Adrenal gland (tissue), 12 donors: ENCODE results near the gene PDGFRB. TPM values are rescaled to one million over a fixed set of nuclear protein-coding genes. Genes with fewer than 3 reads are reported as not detected.

Experiments used
- DNase-seq, 7 donors: peaks; one replicate each; pipeline ENCODE4 v3.0.0-alpha.2; 2019 to 2020
- H3K27ac ChIP-seq, 5 donors: fragments of 200-600 bp; sonication (generic) in 4 of 5; 1 replicate in 3 of 5; 2 replicates in 2 of 5; pipeline versions ENCODE4 v1.5.1 to v1.8.0; 2016 to 2020; ENCODE audit warnings: mild to moderate bottlenecking in 1 of 5
- H3K27me3 ChIP-seq: fragments of 200-600 bp; 2 replicates; pipeline ENCODE4 v1.8.0; 2021
- H3K36me3 ChIP-seq, 2 donors: fragments of 200-600 bp; replicated peaks in 1 of 2; 1 replicate in 1 of 2; 2 replicates in 1 of 2; pipeline versions ENCODE4 v1.5.1 to v1.8.0; 2018 to 2022
- H3K4me1 ChIP-seq, 2 donors: fragments of 200-600 bp; replicated peaks in 1 of 2; 1 replicate in 1 of 2; 2 replicates in 1 of 2; pipeline versions ENCODE4 v1.5.1 to v1.8.0; 2018 to 2021
- H3K4me3 ChIP-seq, 4 donors: fragments of 200-600 bp; sonication (generic) in 3 of 4; one replicate each; pipeline ENCODE4 v1.5.1; 2016 to 2018
- H3K9me3 ChIP-seq, 3 donors: fragments of 200-600 bp; sonication (generic) in 1 of 3; replicated peaks in 1 of 3; 1 replicate in 2 of 3; 2 replicates in 1 of 3; pipeline versions ENCODE4 v1.5.1 to v1.8.0; 2016 to 2021
- CTCF ChIP-seq, 6 experiments: fragments of 450-650 bp in 4 of 6; fragments of 200-600 bp in 2 of 6; sonication (generic) in 1 of 6; IDR thresholded peaks; 1 replicate in 5 of 6; 2 replicates in 1 of 6; pipeline versions ENCODE4 v1.5.1 to v1.8.0; 2016 to 2021; ENCODE audit warnings: antibody characterized with exemption in 6 of 6, mild to moderate bottlenecking in 2 of 6, moderate library complexity in 1 of 6
- POLR2A ChIP-seq, 2 donors: fragments of 450-650 bp; IDR thresholded peaks; one replicate each; pipeline ENCODE4 v1.6.1; 2017; ENCODE audit warnings: antibody characterized with exemption in 2 of 2, mild to moderate bottlenecking in 2 of 2, moderate library complexity in 1 of 2
- WGBS, 4 donors: extraction: QIAGEN DNeasy Blood & Tissue Kit in 2 of 4; methylation state at CpG; one replicate each; pipeline versions ENCODE4 v1.1.5 to v1.1.7; 2013 to 2017; 5-methylcytosine and 5-hydroxymethylcytosine counted together
- intact Hi-C, 2 donors: fragments of 100-400 bp; cut with DNase I; formaldehyde crosslinking; loops; one replicate each; pipeline versions ENCODE4 v1.14.1 to v1.15.0; 2022 to 2023
- polyA plus RNA-seq, 3 donors: library from polyadenylated mRNA; stranded (reverse); fragments of 200-250 nt in 2 of 3; fragments of 350-450 nt in 1 of 3; fragmentation: Illumina TruSeq in 1 of 3; extraction: RNeasy Lipid Tissue Mini Kit (QIAGEN cat#74804) in 1 of 3; gene quantifications; one replicate each; pipeline ENCODE4 v1.2.3, GENCODE V29; 2013 to 2014
- total RNA-seq, 9 donors: library from RNA; depleted of rRNA in 4 of 9; stranded (reverse); fragments of >200 nt in 4 of 9; fragments of 120-200 nt in 1 of 9; fragmentation: NEBNext Ultra II Directional in 1 of 9; extraction: Animal tissue kit (Norgen Biotek cat#: 25700) in 1 of 9; gene quantifications; one replicate each; pipeline versions ENCODE4 v1.1.0 to v1.2.4, GENCODE V29; 2013 to 2023
- donor health status: healthy with polysubstance abuse.
- donor health status: Bipolar disorder and iron deficiency.
- donor health status: DM: yes; HTN: yes; CAD: no.
- donor health status: DM: no; HTN: no; CAD: no.
- donor health status: DM: no; HTN: no; CAD: no.
- donor health status: DM: yes; HTN: yes; CAD: no.

The PDGFRB gene
- total and polyA plus RNA-seq, 12 donors, result 21.3 to 188 (median 73.1) TPM

GRCh38 chr5:150113047-150113744 lies 42.4 kb downstream of the PDGFRB start:
- peak in 2 of 7 donors; percentile 18 to 47 for DNase-seq
- peak overlapping the region in 2 of 5 donors; percentile 34 to 70 for H3K27ac ChIP-seq
- H3K9me3 ChIP-seq, result no peaks in the 10 kb centered on the region
- H3K4me1 ChIP-seq, result peaks cover 0 to 15% of the 10 kb centered on the region in 2 donors
- intact Hi-C loops, result no loop called here
- H3K36me3 ChIP-seq, result no peaks in the 10 kb centered on the region
- TF ChIP-seq POLR2A (IDR thresholded peaks at IDR 0.05), result no peak
- no peak for TF ChIP-seq CTCF (IDR thresholded peaks at IDR 0.05)
- no peaks in the 10 kb centered on the region for H3K27me3 ChIP-seq
- WGBS, 4 donors, result 46 to 63% (median 55%) methylated on average over 9 to 18 of the region's 18 CpGs
- no peak overlapping the region for H3K4me3 ChIP-seq

- WGBS, 4 donors, result 60 to 78% (median 64%) methylated on average over 3 to 6 of the region's 6 CpGs
- Histone ChIP-seq H3K36me3 (no peaks in the 10 kb centered on the region), H3K4me1 (peaks cover 0 to 19% of the 10 kb centered on the region in 2 donors), H3K9me3 (no peaks in the 10 kb centered on the region), H3K27me3 (no peaks in the 10 kb centered on the region), H3K27ac (peak overlapping the region in 2 of 5 donors; percentile 34 to 70), H3K4me3 (no peak overlapping the region)
- intact Hi-C loops, result no loop called here
- peak in 5 of 7 donors; percentile 29 to 62 (median 42) for DNase-seq
- TF ChIP-seq CTCF (IDR thresholded peaks at IDR 0.05) (no peak), POLR2A (IDR thresholded peaks at IDR 0.05) (no peak)
These were observed 43.2 kb downstream of the PDGFRB start for GRCh38 chr5:150112201-150113046.

GRCh38 chr5:150111122-150111521 lies 44.5 kb downstream of the PDGFRB start:
- TF ChIP-seq POLR2A (IDR thresholded peaks at IDR 0.05), result no peak
- no peak for TF ChIP-seq CTCF (IDR thresholded peaks at IDR 0.05)
- H3K4me3 ChIP-seq, result no peak overlapping the region
- no peaks in the 10 kb centered on the region for H3K9me3 ChIP-seq
- no peaks in the 10 kb centered on the region for H3K27me3 ChIP-seq
- H3K4me1 ChIP-seq, result peaks cover 0 to 23% of the 10 kb centered on the region in 2 donors
- WGBS, 4 donors, result 69 to 77% (median 75%) methylated on average over 8 of the region's 8 CpGs
- no peaks in the 10 kb centered on the region for H3K36me3 ChIP-seq
- DNase-seq, result peak in 1 of 7 donors; percentile 23
- intact Hi-C loops, result no loop called here
- H3K27ac ChIP-seq, result no peak overlapping the region

- peak in 1 of 7 donors; percentile 36 for DNase-seq
- TF ChIP-seq CTCF (IDR thresholded peaks at IDR 0.05), result no peak
- no peak for TF ChIP-seq POLR2A (IDR thresholded peaks at IDR 0.05)
- no peak overlapping the region for H3K4me3 ChIP-seq
- peaks cover 0 to 23% of the 10 kb centered on the region in 2 donors for H3K4me1 ChIP-seq
- no peak overlapping the region for H3K27ac ChIP-seq
- H3K36me3 ChIP-seq, result no peaks in the 10 kb centered on the region
- no peaks in the 10 kb centered on the region for H3K27me3 ChIP-seq
- WGBS, 4 donors, result 65 to 78% (median 69%) methylated on average over 4 of the region's 4 CpGs
- H3K9me3 ChIP-seq, result no peaks in the 10 kb centered on the region
- intact Hi-C loops, result loop anchor here in 1 of 2 donors (5.0 kb wide), 1 partner anchor 278 kb away; no protein-coding TSS in a partner anchor
These were observed 45.7 kb downstream of the PDGFRB start for GRCh38 chr5:150109921-150110320.
